Measurements from ENCODE around the gene SDHC.

The SDHC gene

GRCh38 chr1:161357073-161357472, 42.9 kb downstream of the SDHC start:
- in situ Hi-C loops (cut with HindIII; ENCODE audit: low sequenced_read_pairs), result loop anchor here (25.0 kb wide), 1 partner anchor 145 kb away; the partner anchor contains the start of genes APOA2, FCER1G and NDUFS2
- no peak for DNase-seq (ENCODE audit: low read depth, low spot score)
- H3K4me3 ChIP-seq (ENCODE audit: low read depth, low read length), result no peak overlapping the region
- no peak for TF ChIP-seq CTCF (IDR thresholded peaks at IDR 0.05; ENCODE audit: low read depth, low read length)

- no peak overlapping the region for H3K4me3 ChIP-seq (ENCODE audit: low read depth, low read length)
- in situ Hi-C loops (cut with HindIII; ENCODE audit: low sequenced_read_pairs), result loop anchor here (25.0 kb wide), 1 partner anchor 147 kb away; the partner anchor contains the start of genes APOA2, FCER1G and NDUFS2
- no peak for DNase-seq (ENCODE audit: low read depth, low spot score)
- no peak for TF ChIP-seq CTCF (IDR thresholded peaks at IDR 0.05; ENCODE audit: low read depth, low read length)
Measured at GRCh38 chr1:161359291-161359690, 45.1 kb downstream of the SDHC start.

GRCh38 chr1:161364332-161364731, 50.2 kb downstream of the SDHC start:
- in situ Hi-C loops (cut with HindIII; ENCODE audit: low sequenced_read_pairs), result loop anchor here (25.0 kb wide), 1 partner anchor 152 kb away; the partner anchor contains the start of genes APOA2, FCER1G and NDUFS2
- no peak overlapping the region for H3K4me3 ChIP-seq (ENCODE audit: low read depth, low read length)
- DNase-seq (ENCODE audit: low read depth, low spot score), result no peak
- TF ChIP-seq CTCF (IDR thresholded peaks at IDR 0.05; ENCODE audit: low read depth, low read length), result no peak

GRCh38 chr1:161365207-161365606, 51.0 kb downstream of the SDHC start:
- DNase-seq (ENCODE audit: low read depth, low spot score), result no peak
- no peak overlapping the region for H3K4me3 ChIP-seq (ENCODE audit: low read depth, low read length)
- in situ Hi-C loops (cut with HindIII; ENCODE audit: low sequenced_read_pairs), result loop anchor here (25.0 kb wide), 1 partner anchor 153 kb away; the partner anchor contains the start of genes APOA2, FCER1G and NDUFS2
- TF ChIP-seq CTCF (IDR thresholded peaks at IDR 0.05; ENCODE audit: low read depth, low read length), result no peak

GRCh38 chr1:161367684-161368400, 53.7 kb downstream of the SDHC start, which contains the start of gene CFAP126:
CFAP126 (minus strand) TSS chr1:161367876; CDS start chr1:161367868, 8 bp downstream.
- no peak within 1 kb of the TSS for H3K4me3 ChIP-seq (ENCODE audit: low read depth, low read length)
- in situ Hi-C loops (cut with HindIII; ENCODE audit: low sequenced_read_pairs), result loop anchor here (25.0 kb wide), 1 partner anchor 156 kb away; the partner anchor contains the start of genes APOA2, FCER1G and NDUFS2
- peak; percentile 78 for DNase-seq (ENCODE audit: low read depth, low spot score)
- no peak for TF ChIP-seq CTCF (IDR thresholded peaks at IDR 0.05; ENCODE audit: low read depth, low read length)

GRCh38 chr1:161373442-161373841, 59.3 kb downstream of the SDHC start:
- TF ChIP-seq CTCF (IDR thresholded peaks at IDR 0.05; ENCODE audit: low read depth, low read length), result no peak
- H3K4me3 ChIP-seq (ENCODE audit: low read depth, low read length), result no peak overlapping the region
- in situ Hi-C loops (cut with HindIII; ENCODE audit: low sequenced_read_pairs), result loop anchor here (25.0 kb wide), 1 partner anchor 161 kb away; the partner anchor contains the start of genes APOA2, FCER1G and NDUFS2
- no peak for DNase-seq (ENCODE audit: low read depth, low spot score)

All from astrocyte of the spinal cord (primary cell).